ENCODE results near the gene APRT. TPM values are rescaled to one million over a fixed set of nuclear protein-coding genes. Genes with fewer than 3 reads are reported as not detected.
A peak's percentile ranks its signal among the peaks of the same experiment; 100 is the strongest.

Gene APRT
- total RNA-seq: 40.9 TPM
- long read RNA-seq, transcript APRT-201 (5 exons, 947 nt): major isoform, 38 of 59 reads
- long read RNA-seq, transcript APRT-202 (5 exons, 664 nt): minor isoform, 8 of 59 reads
- long read RNA-seq, partial matches to known transcripts: 5 of 59 reads
- long read RNA-seq, other reads (novel, unspliced or antisense): 3 of 59 reads

- intact Hi-C loops (cut with micrococcal nuclease): no loop called here
- DNase-seq (peak; percentile 97), ATAC-seq (peak; percentile 93)
Measured at GRCh38 chr16:88811769-88812512, at the start of gene APRT. TSS of gene APRT (minus strand) at chr16:88811928. CDS start at chr16:88811899, 29 bp downstream.

GRCh38 chr16:88861359-88861758, 49.6 kb upstream of the APRT start:
- intact Hi-C loops (cut with micrococcal nuclease): no loop called here

DNA sequence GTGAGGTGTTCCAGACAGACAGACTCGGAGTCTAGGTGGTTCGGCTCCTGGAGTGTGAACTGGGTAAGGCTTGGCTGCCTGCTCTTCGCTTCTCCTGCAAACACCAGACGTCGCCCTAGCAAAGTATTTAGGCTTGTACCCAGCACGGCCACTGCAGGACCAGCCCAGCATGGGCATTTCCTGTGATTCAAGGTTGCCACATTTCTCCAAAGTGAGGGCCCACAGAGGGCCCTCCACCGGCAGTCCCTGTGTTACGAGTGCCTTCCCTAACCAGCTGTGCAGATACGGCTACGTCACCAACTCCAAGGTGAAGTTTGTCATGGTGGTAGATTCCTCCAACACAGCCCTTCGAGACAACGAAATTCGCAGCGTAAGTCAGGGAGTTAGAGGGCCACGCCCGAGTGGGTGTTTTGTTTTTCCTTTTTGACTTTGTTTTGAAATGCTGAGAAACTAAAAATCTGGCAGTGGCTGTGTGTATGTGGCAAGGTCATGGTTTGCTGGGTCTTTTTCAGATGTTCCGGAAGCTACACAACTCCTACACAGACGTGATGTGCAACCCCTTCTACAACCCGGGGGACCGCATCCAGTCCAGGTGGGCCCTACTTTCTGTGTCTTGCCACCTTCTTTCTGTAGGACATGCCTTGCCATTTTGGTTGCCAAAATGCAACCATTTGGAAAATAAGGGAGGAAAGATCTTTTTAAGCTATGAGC, 47.8 kb upstream of the APRT start:
- intact Hi-C loops (cut with micrococcal nuclease): no loop called here
- DNase-seq (no peak), ATAC-seq (no peak)

More at GRCh38 chr16:88861359-88861758, 49.6 kb upstream of the APRT start:
- no peak for DNase-seq
- ATAC-seq: no peak

GRCh38 chr16:88857728-88858339, 46.1 kb upstream of the APRT start:
- intact Hi-C loops (cut with micrococcal nuclease): no loop called here
- DNase-seq: peak; percentile 87

DNA sequence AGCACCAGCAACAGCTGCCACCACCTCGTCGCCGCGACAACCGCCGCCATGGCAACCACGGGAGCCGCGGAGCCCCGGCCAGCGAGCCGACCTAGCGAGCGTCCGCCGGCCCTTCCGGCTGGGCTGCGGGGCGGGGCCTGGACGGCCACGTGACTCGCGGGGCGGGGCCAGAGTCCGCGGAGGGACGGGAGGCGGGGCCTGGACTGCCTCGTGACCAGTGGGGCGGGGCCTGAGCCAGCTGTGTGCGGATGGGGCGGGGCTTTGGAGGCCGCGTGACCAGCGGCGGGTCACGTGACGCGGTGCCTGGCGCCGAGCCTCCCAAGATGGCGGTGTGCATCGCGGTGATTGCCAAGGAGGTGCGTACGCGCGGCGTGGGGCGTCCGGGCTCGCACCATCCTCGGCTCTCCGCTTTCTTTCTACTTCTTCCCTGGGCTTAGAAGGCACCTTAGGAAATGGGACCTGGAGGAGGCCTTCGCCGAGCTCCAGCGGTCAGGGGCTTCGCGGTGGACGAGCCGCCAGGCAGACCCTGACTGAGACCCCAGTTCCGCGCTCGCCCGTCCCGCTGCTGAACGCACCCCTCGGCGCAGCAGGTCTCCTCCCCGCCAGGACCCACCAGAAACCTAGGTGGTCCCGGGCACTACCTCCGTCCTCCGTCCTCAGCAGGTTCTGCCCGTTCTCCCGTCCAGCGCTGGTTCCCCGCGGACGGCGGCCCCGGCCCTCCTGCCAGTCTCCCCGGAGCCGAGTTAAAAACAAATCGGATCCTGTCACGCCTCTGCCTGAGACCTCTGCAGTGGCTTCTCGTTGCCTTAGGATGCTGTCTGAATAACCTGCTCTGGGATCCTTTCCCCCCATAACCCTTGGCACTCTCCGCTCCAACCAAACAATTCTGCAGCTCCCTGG, 45.4 kb upstream of the APRT start, which contains the start of the genes GALNS and TRAPPC2L:
Gene GALNS, minus strand, starts transcription at position 120 of the 900 bp plus-strand sequence. Its CDS starts 70 bp downstream, at position 50.
Gene TRAPPC2L, plus strand, starts transcription at position 300 of the 900 bp plus-strand sequence. Its CDS starts 24 bp downstream, at position 324.
- DNase-seq (peak; percentile 100), ATAC-seq (peak; percentile 98)
- intact Hi-C loops (cut with micrococcal nuclease): no loop called here

More at GRCh38 chr16:88857728-88858339, 46.1 kb upstream of the APRT start:
- ATAC-seq: peak; percentile 75

DNA sequence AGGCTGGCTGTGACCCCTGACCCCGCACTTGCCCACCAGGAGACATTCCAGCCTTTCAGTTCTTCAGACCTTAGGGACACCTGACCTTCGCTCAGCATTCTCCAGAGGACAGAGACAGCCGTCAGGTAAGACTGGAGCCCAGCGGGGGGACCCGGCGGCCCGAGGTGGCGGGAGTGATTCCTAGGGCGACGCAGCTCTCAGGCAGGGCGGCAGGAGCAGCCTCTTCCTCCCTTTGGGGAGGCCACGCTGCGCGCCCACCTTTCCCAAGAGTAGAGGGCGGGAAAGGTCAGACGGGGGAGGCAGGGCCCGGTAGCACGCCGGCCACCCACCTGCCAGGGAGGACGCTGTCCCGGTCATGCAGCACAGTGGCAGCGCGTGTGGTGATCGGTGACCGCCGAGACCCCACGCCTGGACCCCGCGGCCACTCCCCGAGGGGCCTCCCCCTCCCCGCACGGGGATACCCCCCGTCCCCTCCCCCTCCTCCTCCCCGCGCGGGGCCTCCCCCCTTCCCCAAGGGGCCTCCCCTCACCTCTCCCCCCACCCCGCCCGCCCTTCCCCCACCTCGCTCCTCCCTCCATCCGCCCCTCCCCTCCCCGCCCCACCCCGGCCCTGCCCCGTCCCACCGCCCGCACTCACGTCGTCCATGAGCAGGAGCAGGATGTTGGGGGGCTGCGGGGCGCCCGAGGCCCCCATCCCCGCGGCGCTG, 44.5 kb upstream of the APRT start:
- ATAC-seq (peak; percentile 53), DNase-seq (peak; percentile 57)
- intact Hi-C loops (cut with micrococcal nuclease): no loop called here

DNA sequence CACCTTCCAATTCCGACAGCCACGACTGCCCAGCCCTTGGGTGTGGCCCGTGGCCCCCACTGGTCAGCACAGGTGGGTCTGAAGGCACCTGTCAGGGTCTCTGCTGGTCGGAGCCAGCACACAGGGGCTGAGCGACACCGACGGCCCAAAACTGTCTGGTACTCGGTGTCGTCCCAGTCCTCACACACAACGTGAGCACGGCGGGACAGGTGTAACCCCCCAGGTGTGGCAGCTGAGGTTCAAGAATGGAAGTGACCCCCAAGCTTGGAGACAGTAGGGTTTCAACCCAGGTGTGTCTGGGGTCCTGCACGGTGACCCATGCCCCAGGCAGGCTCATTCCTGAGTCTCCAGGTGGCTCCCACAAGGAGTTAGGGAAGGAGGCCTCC, 44.0 kb upstream of the APRT start:
- DNase-seq (no peak), ATAC-seq (no peak)
- intact Hi-C loops (cut with micrococcal nuclease): no loop called here

- ATAC-seq (no peak), DNase-seq (no peak)
- intact Hi-C loops (cut with micrococcal nuclease): no loop called here
Measured at GRCh38 chr16:88855176-88855575, 43.4 kb upstream of the APRT start.

DNA sequence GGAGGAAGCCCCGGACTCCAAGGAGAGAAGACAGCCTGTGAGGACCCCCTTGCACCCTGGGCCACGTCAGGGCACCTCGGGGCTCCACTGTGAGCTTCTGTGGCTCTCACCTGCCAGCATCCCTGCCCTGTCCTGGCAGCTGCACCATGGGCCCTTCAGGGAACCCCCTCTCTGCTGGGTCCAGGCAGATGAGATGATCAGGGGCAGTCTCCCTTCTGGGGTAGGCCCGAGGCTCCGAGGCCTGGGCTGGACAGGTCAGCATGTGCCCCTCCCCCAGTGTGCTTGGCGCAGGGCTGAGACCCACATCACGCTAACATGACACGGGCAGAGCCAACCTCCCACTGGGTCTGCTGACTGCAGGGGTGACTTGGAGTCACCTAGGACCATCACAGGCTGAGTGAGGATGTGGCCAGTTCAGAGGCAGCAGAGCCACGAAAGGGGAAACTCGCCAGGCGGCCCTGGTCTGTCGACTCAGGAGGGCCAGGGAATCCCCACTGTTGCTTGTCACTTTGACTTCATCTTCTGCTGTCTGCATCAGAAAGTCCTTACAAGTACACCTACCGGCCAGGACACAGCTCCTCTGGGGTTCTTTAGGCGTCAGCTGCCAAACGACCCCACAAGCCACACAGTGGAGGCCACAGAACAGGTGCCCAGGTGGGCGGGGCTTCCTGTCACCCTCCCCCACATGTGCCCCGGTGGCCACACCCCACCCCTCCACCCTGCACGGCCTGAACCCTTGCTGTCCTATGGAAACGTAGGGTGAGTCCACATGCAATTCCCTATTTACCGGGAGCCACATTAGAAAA, 42.8 kb upstream of the APRT start:
- ATAC-seq (no peak), DNase-seq (no peak)
- intact Hi-C loops (cut with micrococcal nuclease): no loop called here

DNA sequence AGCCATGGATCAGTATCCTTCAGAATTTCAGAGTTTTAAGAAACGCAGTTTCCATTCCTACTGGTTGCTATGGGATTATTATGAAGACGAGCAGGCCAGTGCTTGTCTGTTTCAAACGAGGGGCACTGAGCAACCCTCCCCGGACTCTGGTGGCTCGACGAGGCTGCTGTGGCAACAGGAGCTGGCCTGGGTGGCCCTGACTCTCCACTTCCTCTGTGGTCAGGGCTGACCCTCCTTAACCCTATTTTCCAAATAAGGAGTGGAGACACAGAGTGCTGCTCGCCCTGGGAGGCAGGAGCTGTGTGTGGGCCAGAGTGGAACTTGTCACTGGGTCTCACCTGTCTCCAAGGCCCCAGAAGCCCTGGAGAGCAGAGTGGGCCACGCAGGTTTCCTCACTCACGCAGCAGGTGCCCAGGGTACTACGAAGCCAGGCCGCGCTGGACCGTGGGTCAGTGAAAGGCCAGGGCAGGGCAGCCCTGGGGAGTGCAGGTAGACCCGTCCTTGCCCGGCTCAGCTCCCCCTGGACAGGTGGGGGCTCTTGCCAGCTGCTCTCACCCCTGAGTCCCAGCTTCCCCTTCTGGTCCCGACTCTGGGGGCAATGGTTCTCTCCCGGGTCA, 41.7 kb upstream of the APRT start:
- DNase-seq (peak; percentile 47), ATAC-seq (no peak)
- intact Hi-C loops (cut with micrococcal nuclease): no loop called here

GRCh38 chr16:88851616-88852015, 39.9 kb upstream of the APRT start:
- intact Hi-C loops (cut with micrococcal nuclease): no loop called here
- DNase-seq: no peak
- no peak for ATAC-seq

- intact Hi-C loops (cut with micrococcal nuclease): no loop called here
- DNase-seq: no peak
- no peak for ATAC-seq
Measured at GRCh38 chr16:88850531-88851199, 38.9 kb upstream of the APRT start.

- DNase-seq: no peak
- ATAC-seq: no peak
- intact Hi-C loops (cut with micrococcal nuclease): no loop called here
Measured at GRCh38 chr16:88848557-88848956, 36.8 kb upstream of the APRT start.

DNA sequence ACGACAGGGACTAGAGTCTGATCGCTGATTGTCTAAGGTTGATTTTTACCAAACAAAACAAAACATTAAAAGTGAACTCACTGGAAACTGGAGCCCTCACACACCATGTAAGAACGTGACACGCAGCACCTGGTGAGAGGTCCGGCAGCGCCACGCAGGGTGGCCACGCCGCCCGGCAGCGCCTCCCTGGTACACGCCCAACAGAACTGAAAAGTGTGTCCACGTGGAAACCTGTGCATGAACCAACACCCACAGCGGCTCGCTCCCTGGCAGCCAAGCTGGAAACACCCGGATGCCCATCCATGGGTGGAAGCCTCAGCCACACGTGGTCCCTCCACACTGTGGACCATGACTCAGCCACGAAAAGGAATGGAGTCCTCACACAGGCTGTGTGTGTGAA, 35.9 kb upstream of the APRT start:
- intact Hi-C loops (cut with micrococcal nuclease): no loop called here
- ATAC-seq (no peak), DNase-seq (no peak)

DNA sequence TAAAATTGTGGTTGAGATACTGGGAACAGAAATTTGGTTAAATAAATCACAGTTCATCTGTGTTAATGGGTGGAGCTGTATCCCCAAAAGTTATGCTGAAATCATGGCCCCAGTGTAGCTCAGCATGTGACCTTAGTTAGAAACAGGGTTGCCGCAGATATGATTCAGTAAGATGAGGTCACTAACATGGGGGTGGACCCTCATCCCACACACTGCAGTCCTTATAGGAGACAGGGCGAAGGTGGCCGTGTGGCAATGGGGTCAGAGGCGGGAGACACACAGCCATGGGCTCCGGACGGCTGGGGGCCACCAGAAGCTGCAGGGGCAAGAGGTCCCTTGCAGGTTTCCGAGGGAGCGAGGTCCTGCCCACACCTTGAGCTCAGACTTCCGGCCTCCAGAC, 34.4 kb upstream of the APRT start:
- DNase-seq (no peak), ATAC-seq (no peak)
- intact Hi-C loops (cut with micrococcal nuclease): no loop called here

GRCh38 chr16:88844419-88845036, 32.8 kb upstream of the APRT start:
- DNase-seq: no peak
- intact Hi-C loops (cut with micrococcal nuclease): no loop called here
- ATAC-seq: no peak

Data from left ventricle myocardium superior (tissue), 1 donor.